ENCODE results near the gene TRIM62. TPM values are rescaled to one million over a fixed set of nuclear protein-coding genes. Genes with fewer than 3 reads are reported as not detected.

Gene TRIM62
- total RNA-seq, 2 experiments from 2014 or later, result 9.9 to 13.0 TPM

DNA sequence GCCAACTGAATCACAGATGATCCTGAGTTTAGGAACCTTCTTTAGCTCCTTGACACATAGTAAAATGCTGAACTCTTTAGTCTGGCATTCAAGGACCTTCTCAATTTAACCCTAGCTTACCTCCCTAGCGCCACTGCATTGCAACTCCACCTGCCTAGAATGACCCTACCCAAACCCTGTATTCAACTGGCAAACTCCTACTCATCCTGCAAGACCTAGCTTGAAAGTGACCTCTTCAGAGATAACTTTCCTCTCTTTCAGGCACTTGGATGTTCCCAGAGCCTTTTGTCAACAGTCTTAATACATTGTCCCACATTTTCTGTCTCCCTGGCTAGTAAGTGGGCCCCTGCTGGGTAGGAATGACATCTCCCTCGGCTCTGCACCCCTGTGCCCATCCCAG is 19.7 kb downstream of the TRIM62 start:
- ATAC-seq, result no peak
- Mint-ChIP-seq H3K36me3 (no peaks in the 10 kb centered on the region), H3K4me3 (no peak overlapping the region), H3K9me3 (ENCODE audit: low read depth) (no peaks in the 10 kb centered on the region), H3K27ac (no peak overlapping the region), H3K27me3 (no peaks in the 10 kb centered on the region), H3K4me1 (peaks cover 2% of the 10 kb centered on the region)
- no peak for DNase-seq
- CTCF ChIA-PET, result interaction anchor here (1.1 kb wide), 1 partner anchor 133 kb away, joined by 3 read pairs; no protein-coding TSS in a partner anchor

GRCh38 chr1:33161061-33161681 is 20.7 kb downstream of the TRIM62 start:
- Mint-ChIP-seq H3K27me3 (no peaks in the 10 kb centered on the region), H3K4me1 (peaks cover 2% of the 10 kb centered on the region), H3K27ac (no peak overlapping the region), H3K4me3 (no peak overlapping the region), H3K9me3 (ENCODE audit: low read depth) (no peaks in the 10 kb centered on the region), H3K36me3 (no peaks in the 10 kb centered on the region)
- CTCF ChIA-PET, result interaction anchor here (1.5 kb wide), 1 partner anchor 24 kb away, joined by 3 read pairs; no protein-coding TSS in a partner anchor
- DNase-seq, result no peak
- ATAC-seq, result no peak

DNA sequence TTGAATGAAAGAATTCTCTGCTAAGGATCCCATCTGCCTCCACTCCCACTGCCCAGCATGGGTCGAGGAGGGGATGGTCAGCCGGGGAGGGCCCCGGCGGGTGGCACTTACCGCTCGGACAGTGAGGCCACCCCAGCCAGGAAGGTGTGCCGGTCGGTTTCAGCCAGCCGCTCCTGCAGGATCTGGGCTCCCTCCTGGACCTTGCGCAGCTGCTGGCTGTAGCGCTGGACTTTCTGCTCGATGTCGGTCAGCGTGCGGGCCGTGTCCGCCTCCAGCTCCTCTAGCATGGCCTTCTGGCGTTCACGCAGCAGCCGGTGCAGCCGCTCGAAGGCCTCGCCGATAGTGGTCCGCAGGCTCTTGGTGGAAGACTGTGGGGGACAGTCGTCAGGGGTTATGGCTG is 22.3 kb downstream of the TRIM62 start:
- CTCF ChIA-PET, result interaction anchor here (1.5 kb wide), 1 partner anchor 22 kb away, joined by 3 read pairs; no protein-coding TSS in a partner anchor
- no peak overlapping the region for H3K27ac Mint-ChIP-seq

GRCh38 chr1:33158366-33158765 is 23.5 kb downstream of the TRIM62 start:
- DNase-seq (no peak), ATAC-seq (no peak)
- CTCF ChIA-PET, result no interaction called here
- Mint-ChIP-seq H3K9me3 (ENCODE audit: low read depth) (no peaks in the 10 kb centered on the region), H3K4me3 (no peak overlapping the region), H3K4me1 (peaks cover 2% of the 10 kb centered on the region), H3K36me3 (peaks cover 2% of the 10 kb centered on the region), H3K27me3 (no peaks in the 10 kb centered on the region), H3K27ac (no peak overlapping the region)

More for the DNA sequence above, 22.3 kb downstream of the TRIM62 start:
- no peak for ATAC-seq
- Mint-ChIP-seq H3K9me3 (ENCODE audit: low read depth) (no peaks in the 10 kb centered on the region), H3K4me1 (peaks cover 2% of the 10 kb centered on the region), H3K27me3 (no peaks in the 10 kb centered on the region), H3K36me3 (no peaks in the 10 kb centered on the region), H3K4me3 (no peak overlapping the region)
- no peak for DNase-seq

GRCh38 chr1:33157131-33157530 is 24.7 kb downstream of the TRIM62 start:
- H3K4me3 Mint-ChIP-seq, result no peak overlapping the region
- H3K27ac Mint-ChIP-seq, result no peak overlapping the region
- peaks cover 2% of the 10 kb centered on the region for H3K4me1 Mint-ChIP-seq
- CTCF ChIA-PET, result no interaction called here
- DNase-seq, result no peak
- no peak for ATAC-seq
- peaks cover 2% of the 10 kb centered on the region for H3K36me3 Mint-ChIP-seq
- H3K9me3 Mint-ChIP-seq (ENCODE audit: low read depth), result no peaks in the 10 kb centered on the region
- H3K27me3 Mint-ChIP-seq, result no peaks in the 10 kb centered on the region

DNA sequence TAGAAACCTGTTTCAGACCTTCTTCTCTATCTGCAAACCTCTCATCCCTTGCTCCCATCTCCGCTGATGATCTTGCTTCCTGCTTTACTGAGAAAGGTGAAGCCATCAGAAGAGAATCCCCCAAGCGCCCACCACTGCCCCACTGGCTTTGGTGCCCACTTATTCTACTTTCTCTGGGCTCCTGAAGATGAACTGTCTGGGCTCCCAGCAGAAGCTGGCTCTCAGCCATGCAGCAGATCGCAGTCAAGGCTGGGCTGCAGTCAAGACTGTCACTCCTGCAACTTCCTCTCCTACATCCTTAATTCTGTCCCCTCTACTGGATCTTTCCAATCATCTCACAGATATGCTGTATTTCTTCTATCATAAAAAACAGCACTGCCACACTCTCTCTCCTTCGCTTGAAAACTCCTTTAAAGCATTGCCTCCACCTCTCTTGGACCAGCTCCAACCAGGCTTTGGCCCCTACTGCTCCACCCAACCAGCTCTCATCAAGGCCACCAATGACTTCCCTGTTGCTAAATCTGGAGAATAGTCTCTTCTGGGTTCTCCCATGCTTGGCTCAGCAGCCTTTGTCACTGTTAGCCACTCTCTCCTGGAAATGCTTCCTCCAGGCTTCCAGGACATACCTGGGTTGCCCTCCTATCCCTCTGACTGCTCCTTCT is 25.8 kb downstream of the TRIM62 start:
- DNase-seq (no peak), ATAC-seq (no peak)
- H3K27ac Mint-ChIP-seq, result no peak overlapping the region
- no peak overlapping the region for H3K4me3 Mint-ChIP-seq
- CTCF ChIA-PET, result no interaction called here
- H3K36me3 Mint-ChIP-seq, result peaks cover 2% of the 10 kb centered on the region
- H3K9me3 Mint-ChIP-seq (ENCODE audit: low read depth), result no peaks in the 10 kb centered on the region
- H3K27me3 Mint-ChIP-seq, result no peaks in the 10 kb centered on the region
- H3K4me1 Mint-ChIP-seq, result peaks cover 2% of the 10 kb centered on the region

- Mint-ChIP-seq H3K36me3 (peaks cover 2% of the 10 kb centered on the region), H3K9me3 (ENCODE audit: low read depth) (no peaks in the 10 kb centered on the region), H3K27me3 (no peaks in the 10 kb centered on the region), H3K27ac (no peak overlapping the region), H3K4me1 (peaks cover 2% of the 10 kb centered on the region), H3K4me3 (no peak overlapping the region)
- ATAC-seq (no peak), DNase-seq (no peak)
- CTCF ChIA-PET, result interaction anchor here (1.2 kb wide), 1 partner anchor 18 kb away, joined by 3 read pairs; no protein-coding TSS in a partner anchor
Observed at GRCh38 chr1:33153650-33154049, 28.2 kb downstream of the TRIM62 start.

- ATAC-seq, result peak; percentile 16
- H3K4me1 Mint-ChIP-seq, result no peaks in the 10 kb centered on the region
- peaks cover 2% of the 10 kb centered on the region for H3K36me3 Mint-ChIP-seq
- peak overlapping the region; percentile 2 for H3K27ac Mint-ChIP-seq
- CTCF ChIA-PET, result interaction anchor here (1.2 kb wide), 1 partner anchor 17 kb away, joined by 3 read pairs; no protein-coding TSS in a partner anchor
- no peak overlapping the region for H3K4me3 Mint-ChIP-seq
- no peaks in the 10 kb centered on the region for H3K9me3 Mint-ChIP-seq (ENCODE audit: low read depth)
- no peaks in the 10 kb centered on the region for H3K27me3 Mint-ChIP-seq
- DNase-seq, result no peak
Observed at GRCh38 chr1:33152685-33153432, 29.0 kb downstream of the TRIM62 start.

DNA sequence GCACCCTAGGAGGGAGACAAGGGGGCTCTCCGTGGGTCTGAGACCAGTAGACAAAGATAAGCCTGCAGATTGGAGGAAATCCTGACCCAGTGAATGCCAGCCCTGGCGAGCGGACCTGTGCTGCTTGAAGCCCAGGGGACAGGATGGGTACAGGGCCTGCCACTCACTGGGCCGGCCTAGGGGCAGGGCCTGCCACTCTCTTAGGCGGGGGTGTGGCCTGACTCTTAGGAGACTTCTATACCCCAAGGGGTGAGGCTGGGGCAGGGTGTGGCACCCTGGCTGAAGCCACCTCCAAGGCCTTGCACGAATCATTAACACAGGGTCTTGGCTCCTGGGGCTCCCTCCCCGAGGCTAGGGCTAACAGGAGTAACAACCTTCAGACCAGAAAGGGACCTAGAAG is 30.7 kb downstream of the TRIM62 start:
- DNase-seq, result no peak
- Mint-ChIP-seq H3K4me1 (no peaks in the 10 kb centered on the region), H3K4me3 (no peak overlapping the region), H3K27me3 (no peaks in the 10 kb centered on the region), H3K36me3 (peaks cover 7% of the 10 kb centered on the region), H3K9me3 (ENCODE audit: low read depth) (no peaks in the 10 kb centered on the region), H3K27ac (no peak overlapping the region)
- CTCF ChIA-PET, result no interaction called here
- no peak for ATAC-seq

DNA sequence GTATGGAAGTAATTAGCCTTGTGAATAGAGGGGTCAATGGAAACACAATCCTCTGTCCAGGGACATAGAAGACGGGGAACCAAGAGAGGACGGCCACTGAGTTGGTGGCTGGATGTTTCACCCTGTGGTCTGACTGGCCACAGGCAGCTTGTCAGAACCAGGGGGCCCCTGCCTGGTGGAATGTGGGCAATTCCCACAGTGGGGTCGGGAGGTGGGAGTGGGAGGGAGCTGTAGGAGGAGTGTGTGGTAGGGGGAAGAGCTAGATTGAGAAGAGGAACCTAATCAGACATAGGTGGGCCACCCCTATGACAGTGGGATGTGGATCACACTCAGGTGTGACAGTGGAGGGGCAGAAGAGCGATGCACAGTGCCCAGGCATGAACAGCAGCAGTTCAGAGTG is 31.3 kb downstream of the TRIM62 start:
- Mint-ChIP-seq H3K9me3 (ENCODE audit: low read depth) (no peaks in the 10 kb centered on the region), H3K27ac (no peak overlapping the region), H3K36me3 (peaks cover 7% of the 10 kb centered on the region), H3K27me3 (no peaks in the 10 kb centered on the region), H3K4me1 (no peaks in the 10 kb centered on the region), H3K4me3 (no peak overlapping the region)
- DNase-seq (no peak), ATAC-seq (no peak)
- CTCF ChIA-PET, result interaction anchor here (1.1 kb wide), 1 partner anchor 23 kb away, joined by 3 read pairs; no protein-coding TSS in a partner anchor

DNA sequence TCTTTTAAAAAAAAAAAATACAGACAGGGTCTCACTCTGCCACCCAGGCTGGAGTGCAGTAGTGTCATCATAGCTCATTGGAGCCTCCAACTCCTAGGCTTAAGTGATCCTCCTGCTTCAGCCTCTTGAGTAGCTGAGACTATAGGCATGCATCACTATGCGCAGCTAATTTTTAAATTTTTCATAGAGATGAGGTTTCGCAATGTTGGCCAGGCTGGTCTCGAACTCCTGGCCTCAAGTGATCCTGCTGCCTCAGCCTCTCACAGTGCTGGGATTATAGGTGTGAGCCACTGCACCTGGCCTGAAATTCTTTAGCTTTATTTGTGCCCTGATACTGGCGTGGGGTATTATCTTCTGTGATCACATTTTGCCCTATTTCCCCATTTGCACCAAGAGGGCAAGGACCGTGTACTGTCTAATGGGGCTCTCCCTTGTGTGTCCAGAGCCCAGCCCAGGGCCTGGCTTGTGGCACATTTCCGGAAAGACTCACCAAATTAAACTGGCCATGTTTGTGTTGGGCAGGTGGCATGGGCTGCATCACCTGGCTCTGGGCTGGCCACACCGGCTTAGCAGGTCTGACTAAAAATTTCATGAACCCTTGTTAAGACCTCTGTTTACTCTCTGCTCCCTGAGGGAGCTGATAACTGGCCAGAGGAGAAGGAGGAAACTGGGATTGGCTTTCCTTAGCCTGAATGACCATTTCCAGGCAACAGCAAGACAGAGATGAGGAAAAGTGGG is 32.2 kb downstream of the TRIM62 start:
- ATAC-seq, result no peak
- H3K9me3 Mint-ChIP-seq (ENCODE audit: low read depth), result no peaks in the 10 kb centered on the region
- H3K27ac Mint-ChIP-seq, result no peak overlapping the region
- peaks cover 7% of the 10 kb centered on the region for H3K36me3 Mint-ChIP-seq
- H3K4me1 Mint-ChIP-seq, result no peaks in the 10 kb centered on the region
- no peak overlapping the region for H3K4me3 Mint-ChIP-seq
- H3K27me3 Mint-ChIP-seq, result no peaks in the 10 kb centered on the region
- DNase-seq, result no peak
- CTCF ChIA-PET, result interaction anchor here (1.1 kb wide), 1 partner anchor 22 kb away, joined by 3 read pairs; no protein-coding TSS in a partner anchor

DNA sequence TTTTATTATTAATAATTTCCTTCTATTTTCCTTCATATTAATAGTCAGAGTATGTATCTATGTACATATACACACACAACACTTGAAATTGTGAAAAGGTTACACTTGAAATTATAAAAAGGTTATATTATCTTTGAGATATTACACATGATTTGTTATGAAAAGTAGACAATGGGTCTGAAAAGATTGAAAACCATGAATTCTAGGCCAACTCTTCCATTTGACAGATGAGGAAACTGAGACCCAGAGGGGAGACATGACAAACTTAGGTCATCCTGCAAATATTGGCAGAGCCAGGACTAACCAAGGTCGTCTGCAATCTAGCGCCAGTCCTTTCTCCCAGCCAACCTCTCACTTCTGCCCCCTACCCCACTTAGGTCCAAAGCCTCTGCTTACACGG is 33.2 kb downstream of the TRIM62 start:
- no peak overlapping the region for H3K27ac Mint-ChIP-seq
- CTCF ChIA-PET, result no interaction called here
- no peak for ATAC-seq
- H3K27me3 Mint-ChIP-seq, result no peaks in the 10 kb centered on the region
- no peak overlapping the region for H3K4me3 Mint-ChIP-seq
- no peaks in the 10 kb centered on the region for H3K9me3 Mint-ChIP-seq (ENCODE audit: low read depth)
- DNase-seq, result no peak
- H3K36me3 Mint-ChIP-seq, result peaks cover 5% of the 10 kb centered on the region
- H3K4me1 Mint-ChIP-seq, result no peaks in the 10 kb centered on the region

DNA sequence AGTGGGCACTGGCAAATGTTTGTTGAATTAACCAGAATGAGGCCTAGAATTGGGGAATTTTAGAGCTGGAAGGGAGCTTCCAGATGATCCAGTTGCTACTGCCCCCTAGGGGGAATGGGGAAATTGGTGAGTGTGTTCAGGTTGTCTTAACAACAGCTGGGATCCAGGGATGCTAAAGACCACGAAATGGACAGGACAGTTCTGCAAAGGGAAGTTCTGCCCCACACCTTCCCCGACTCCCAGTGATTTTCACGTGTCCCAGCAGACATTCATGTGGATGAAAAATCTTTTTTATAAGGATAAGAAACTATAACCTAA is 33.9 kb downstream of the TRIM62 start:
- peaks cover 5% of the 10 kb centered on the region for H3K36me3 Mint-ChIP-seq
- H3K27ac Mint-ChIP-seq, result no peak overlapping the region
- CTCF ChIA-PET, result interaction anchor here (1.0 to 1.1 kb wide), 2 partner anchors 10 to 21 kb away, joined by 3 to 4 read pairs; no protein-coding TSS in a partner anchor
- ATAC-seq (no peak), DNase-seq (no peak)
- no peak overlapping the region for H3K4me3 Mint-ChIP-seq
- H3K4me1 Mint-ChIP-seq, result no peaks in the 10 kb centered on the region
- no peaks in the 10 kb centered on the region for H3K9me3 Mint-ChIP-seq (ENCODE audit: low read depth)
- H3K27me3 Mint-ChIP-seq, result no peaks in the 10 kb centered on the region

Data from activated CD8-positive, alpha-beta memory T cell treated with anti-CD3 and anti-CD28 coated beads, Interleukin-2, amount 10 ng/mL, durations not matched to agents 7 days and 5 days (primary cell).